ENCODE data around the gene SAP30. TPM values are rescaled to one million over a fixed set of nuclear protein-coding genes. Genes with fewer than 3 reads are reported as not detected.

The SAP30 gene
- total RNA-seq, 1 donor from 2014 or later = 18.5 TPM

- Mint-ChIP-seq H3K27me3 (ENCODE audit: low read depth) (no peaks in the 10 kb centered on the region), H3K27ac (ENCODE audit: unreplicated experiment) (no peak overlapping the region), H3K4me3 (ENCODE audit: unreplicated experiment) (no peak overlapping the region), H3K4me1 (ENCODE audit: low read depth) (peaks cover 12% of the 10 kb centered on the region), H3K36me3 (ENCODE audit: low read depth) (peaks cover 3% of the 10 kb centered on the region), H3K9me3 (ENCODE audit: low read depth) (no peaks in the 10 kb centered on the region)
- TF ChIP-seq CTCF (IDR thresholded peaks at IDR 0.05) = no peak
- no peak for DNase-seq (ENCODE audit: low spot score)
Observed at GRCh38 chr4:173380987-173381386, 10.2 kb downstream of the SAP30 start.

GRCh38 chr4:173381610-173382009, 10.9 kb downstream of the SAP30 start:
- peaks cover 12% of the 10 kb centered on the region for H3K4me1 Mint-ChIP-seq (ENCODE audit: low read depth)
- no peak for DNase-seq (ENCODE audit: low spot score)

GRCh38 chr4:173382349-173382748, 11.6 kb downstream of the SAP30 start:
- no peak overlapping the region for H3K4me3 Mint-ChIP-seq (ENCODE audit: unreplicated experiment)
- peaks cover 6% of the 10 kb centered on the region for H3K36me3 Mint-ChIP-seq (ENCODE audit: low read depth)
- no peak for DNase-seq (ENCODE audit: low spot score)
- peaks cover 12% of the 10 kb centered on the region for H3K4me1 Mint-ChIP-seq (ENCODE audit: low read depth)
- H3K9me3 Mint-ChIP-seq (ENCODE audit: low read depth) = no peaks in the 10 kb centered on the region
- no peak for TF ChIP-seq CTCF (IDR thresholded peaks at IDR 0.05)
- H3K27ac Mint-ChIP-seq (ENCODE audit: unreplicated experiment) = no peak overlapping the region
- no peaks in the 10 kb centered on the region for H3K27me3 Mint-ChIP-seq (ENCODE audit: low read depth)

More at GRCh38 chr4:173381610-173382009, 10.9 kb downstream of the SAP30 start:
- no peaks in the 10 kb centered on the region for H3K9me3 Mint-ChIP-seq (ENCODE audit: low read depth)
- TF ChIP-seq CTCF (IDR thresholded peaks at IDR 0.05) = no peak
- no peak overlapping the region for H3K4me3 Mint-ChIP-seq (ENCODE audit: unreplicated experiment)
- H3K27me3 Mint-ChIP-seq (ENCODE audit: low read depth) = no peaks in the 10 kb centered on the region
- peaks cover 2% of the 10 kb centered on the region for H3K36me3 Mint-ChIP-seq (ENCODE audit: low read depth)
- H3K27ac Mint-ChIP-seq (ENCODE audit: unreplicated experiment) = peak overlapping the region; percentile 73

GRCh38 chr4:173386751-173387150, 16.0 kb downstream of the SAP30 start:
- Mint-ChIP-seq H3K36me3 (ENCODE audit: low read depth) (peaks cover 16% of the 10 kb centered on the region), H3K27ac (ENCODE audit: unreplicated experiment) (no peak overlapping the region), H3K9me3 (ENCODE audit: low read depth) (no peaks in the 10 kb centered on the region), H3K4me3 (ENCODE audit: unreplicated experiment) (no peak overlapping the region), H3K27me3 (ENCODE audit: low read depth) (no peaks in the 10 kb centered on the region), H3K4me1 (ENCODE audit: low read depth) (peaks cover 5% of the 10 kb centered on the region)
- DNase-seq (ENCODE audit: low spot score) = no peak
- no peak for TF ChIP-seq CTCF (IDR thresholded peaks at IDR 0.05)

- H3K36me3 Mint-ChIP-seq (ENCODE audit: low read depth) = peaks cover 34% of the 10 kb centered on the region
- no peak for TF ChIP-seq CTCF (IDR thresholded peaks at IDR 0.05)
Observed at GRCh38 chr4:173391701-173392100, 20.9 kb downstream of the SAP30 start.

More at GRCh38 chr4:173391701-173392100, 20.9 kb downstream of the SAP30 start:
- peaks cover 6% of the 10 kb centered on the region for H3K9me3 Mint-ChIP-seq (ENCODE audit: low read depth)
- H3K27me3 Mint-ChIP-seq (ENCODE audit: low read depth) = no peaks in the 10 kb centered on the region
- DNase-seq (ENCODE audit: low spot score) = no peak
- peaks cover 15% of the 10 kb centered on the region for H3K4me1 Mint-ChIP-seq (ENCODE audit: low read depth)
- no peak overlapping the region for H3K27ac Mint-ChIP-seq (ENCODE audit: unreplicated experiment)
- H3K4me3 Mint-ChIP-seq (ENCODE audit: unreplicated experiment) = no peak overlapping the region

Measured in chondrocyte (in vitro differentiated cells).